Fibroblast of the aortic adventitia (primary cell): ENCODE data around the gene SH3RF2. TPM values are rescaled to one million over a fixed set of nuclear protein-coding genes. Genes with fewer than 3 reads are reported as not detected.
A peak's percentile ranks its signal among the peaks of the same experiment; 100 is the strongest.

Source experiments
- DNase-seq: peaks from one replicate; pipeline ENCODE4 v3.0.0-alpha.2; 2010; ENCODE audit warnings: low read depth
- H3K4me3 ChIP-seq: 2 replicates; pipeline ENCODE4 v1.5.1; 2011; ENCODE audit warnings: low read depth, mild to moderate bottlenecking, control low read depth, low read length, moderate library complexity
- total RNA-seq: library from RNA; depleted of rRNA; stranded (reverse); fragments of >200 nt; gene quantifications from 2 replicates; pipeline ENCODE4 v1.2.3, GENCODE V29; 2012; ENCODE audit warnings: low replicate concordance
- TF ChIP-seq, protein P1 (sequence below): IDR thresholded peaks from 2 replicates; pipeline ENCODE4 v1.5.1; 2011; ENCODE audit warnings: mild to moderate bottlenecking, low read length, control low read depth, inconsistent platforms; ENCODE audit not compliant: insufficient read depth

SH3RF2 gene
- total RNA-seq, 1 donor = 6.7 TPM

- TF ChIP-seq, protein P1, sequence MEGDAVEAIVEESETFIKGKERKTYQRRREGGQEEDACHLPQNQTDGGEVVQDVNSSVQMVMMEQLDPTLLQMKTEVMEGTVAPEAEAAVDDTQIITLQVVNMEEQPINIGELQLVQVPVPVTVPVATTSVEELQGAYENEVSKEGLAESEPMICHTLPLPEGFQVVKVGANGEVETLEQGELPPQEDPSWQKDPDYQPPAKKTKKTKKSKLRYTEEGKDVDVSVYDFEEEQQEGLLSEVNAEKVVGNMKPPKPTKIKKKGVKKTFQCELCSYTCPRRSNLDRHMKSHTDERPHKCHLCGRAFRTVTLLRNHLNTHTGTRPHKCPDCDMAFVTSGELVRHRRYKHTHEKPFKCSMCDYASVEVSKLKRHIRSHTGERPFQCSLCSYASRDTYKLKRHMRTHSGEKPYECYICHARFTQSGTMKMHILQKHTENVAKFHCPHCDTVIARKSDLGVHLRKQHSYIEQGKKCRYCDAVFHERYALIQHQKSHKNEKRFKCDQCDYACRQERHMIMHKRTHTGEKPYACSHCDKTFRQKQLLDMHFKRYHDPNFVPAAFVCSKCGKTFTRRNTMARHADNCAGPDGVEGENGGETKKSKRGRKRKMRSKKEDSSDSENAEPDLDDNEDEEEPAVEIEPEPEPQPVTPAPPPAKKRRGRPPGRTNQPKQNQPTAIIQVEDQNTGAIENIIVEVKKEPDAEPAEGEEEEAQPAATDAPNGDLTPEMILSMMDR = no peak
- H3K4me3 ChIP-seq = no peak overlapping the region
- DNase-seq = peak; percentile 57
These were observed 4.7 kb upstream of the SH3RF2 start for GRCh38 chr5:145931718-145932117.

DNA sequence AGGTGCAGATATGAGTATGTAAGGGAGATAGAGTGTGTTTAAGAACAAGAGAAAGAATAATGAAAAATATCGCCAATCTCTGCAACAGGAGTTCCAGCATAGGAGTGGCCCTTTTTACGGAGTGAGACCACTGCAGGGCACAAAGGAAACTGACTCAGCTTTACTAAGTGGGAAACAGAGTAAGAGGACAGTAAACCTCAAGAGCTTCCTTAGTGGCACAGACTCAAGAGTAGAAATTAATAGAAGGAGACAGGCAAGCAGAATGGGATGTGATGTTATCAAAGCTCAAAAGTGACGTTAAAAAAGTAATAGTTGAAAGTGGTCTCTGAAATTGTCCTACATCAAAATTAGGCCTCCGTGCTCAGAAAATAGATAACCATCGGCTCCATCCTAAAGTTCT, 2.1 kb upstream of the SH3RF2 start:
- TF ChIP-seq, protein P1 = no peak

GRCh38 chr5:145937432-145938250, 1.3 kb downstream of the SH3RF2 start:
- H3K4me3 ChIP-seq = peak overlapping the region; percentile 72
- TF ChIP-seq, protein P1 = no peak
- peak; percentile 7 for DNase-seq

More for the DNA sequence above, 2.1 kb upstream of the SH3RF2 start:
- no peak overlapping the region for H3K4me3 ChIP-seq
- DNase-seq = no peak

- H3K4me3 ChIP-seq = peak overlapping the region; percentile 3
- TF ChIP-seq, protein P1 = no peak
These were observed 2.6 kb downstream of the SH3RF2 start for GRCh38 chr5:145938776-145939539.

GRCh38 chr5:145939540-145940065, 3.2 kb downstream of the SH3RF2 start:
- TF ChIP-seq, protein P1 = no peak
- no peak for DNase-seq
- no peak overlapping the region for H3K4me3 ChIP-seq

More at GRCh38 chr5:145938776-145939539, 2.6 kb downstream of the SH3RF2 start:
- no peak for DNase-seq

- TF ChIP-seq, protein P1 = no peak
- no peak overlapping the region for H3K4me3 ChIP-seq
- no peak for DNase-seq
These were observed 4.7 kb downstream of the SH3RF2 start for GRCh38 chr5:145941096-145941447.
